Endometrium (tissue), 2 donors: ENCODE measurements around the gene CLDN7.
"Not testable (repeated sequence)": the region's sequence is repeated elsewhere in the genome, so short reads cannot be mapped to it uniquely, and the experiment has no call there.

Source experiments
- FAIRE-seq: peaks from 2 replicates; lab custom pipeline; 2012; peaks lifted over from hg19 to GRCh38; lab: Jason Lieb, UNC
- donor health status: control.
- donor health status: control.

Gene CLDN7

DNA sequence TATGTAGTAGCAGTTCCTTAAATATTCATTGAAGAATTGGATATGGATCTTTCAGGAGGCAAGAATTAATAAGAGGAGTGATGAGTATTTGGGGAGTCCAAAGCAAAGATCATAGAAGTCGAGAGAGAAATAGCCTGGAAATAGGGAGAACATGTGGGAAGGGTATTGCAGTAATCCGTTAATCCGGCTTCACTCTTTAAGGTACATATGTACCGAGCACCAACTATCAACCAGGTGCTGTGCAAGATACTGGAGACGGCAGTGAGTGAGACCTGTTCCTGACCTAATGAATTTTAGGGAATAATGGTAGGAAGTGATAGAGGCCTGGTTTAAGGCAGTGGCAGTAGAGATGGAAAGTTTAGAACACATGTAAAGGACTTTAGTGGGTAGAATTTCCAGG lies 9.2 kb downstream of the CLDN7 start:
- FAIRE-seq, result no peak

DNA sequence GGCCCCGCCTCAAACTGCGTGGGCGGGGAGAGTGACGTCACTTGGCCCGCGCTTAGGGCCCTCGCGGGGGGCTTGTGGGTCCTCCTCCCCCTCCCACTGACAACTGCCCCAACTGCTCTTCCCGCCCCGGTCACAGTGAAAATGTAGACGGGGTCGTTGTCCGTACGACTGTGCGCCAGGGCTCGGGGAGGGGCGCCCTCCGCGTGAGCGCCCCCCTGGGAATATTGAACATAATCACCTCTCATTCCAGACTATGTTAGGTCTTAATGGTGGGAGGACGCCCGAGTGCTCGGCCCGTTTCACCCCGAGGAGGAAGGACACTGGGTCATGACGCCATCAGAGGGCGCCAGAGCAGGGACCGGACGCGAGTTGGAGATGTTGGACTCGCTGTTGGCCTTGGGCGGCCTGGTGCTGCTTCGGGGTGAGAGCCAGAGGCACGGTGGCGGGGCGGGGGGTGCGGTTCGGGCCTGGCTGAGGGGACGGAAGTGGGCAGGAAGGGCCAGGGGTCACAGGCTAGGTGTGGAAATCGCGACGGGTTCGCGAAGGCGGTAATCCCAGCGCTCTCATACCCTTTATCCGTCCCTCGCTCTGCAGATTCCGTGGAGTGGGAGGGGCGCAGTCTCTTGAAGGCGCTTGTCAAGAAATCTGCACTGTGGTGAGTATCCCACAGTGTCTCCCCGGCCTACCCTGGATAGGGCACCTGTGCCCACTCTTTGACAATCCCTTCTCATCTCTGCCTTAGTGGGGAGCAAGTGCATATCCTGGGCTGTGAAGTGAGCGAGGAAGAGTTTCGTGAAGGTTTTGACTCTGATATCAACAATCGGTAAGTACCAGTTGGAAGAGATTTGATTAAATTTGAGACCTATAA lies 9.9 kb downstream of the CLDN7 start, which contains the start of gene ELP5:
ELP5 (plus strand) TSS at position 40 of the 868 bp plus-strand sequence; CDS start at position 376, 336 bp downstream.
- FAIRE-seq, result no peak

DNA sequence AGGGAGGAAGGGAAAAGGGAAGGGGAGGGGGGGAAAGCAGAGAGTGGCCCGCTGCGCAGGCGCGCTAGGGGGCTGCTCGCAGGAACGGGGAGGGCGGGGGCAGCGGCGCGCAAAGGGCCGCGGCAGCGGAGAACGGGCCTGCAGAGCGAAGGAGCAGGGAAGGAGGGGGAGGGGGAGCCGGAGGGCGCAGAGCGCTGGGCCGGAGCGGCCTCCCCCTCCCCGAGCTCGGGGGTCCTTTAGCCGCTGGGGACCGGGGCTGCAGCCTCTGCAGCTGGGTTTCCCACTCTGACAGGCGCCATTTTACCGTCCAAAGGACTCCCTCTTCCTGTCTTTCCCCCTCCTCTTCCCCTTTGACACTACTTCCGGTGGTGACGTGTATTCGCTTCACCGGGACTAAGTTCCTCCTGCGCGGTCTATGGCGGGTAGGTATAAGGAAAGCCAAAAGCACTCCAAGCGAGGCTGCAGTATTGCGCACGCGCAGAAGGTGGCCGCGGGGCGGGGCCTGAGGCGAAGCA lies 10.6 kb downstream of the CLDN7 start, which contains the start of gene CTDNEP1:
CTDNEP1 (minus strand) TSS at position 74 of the 515 bp plus-strand sequence. CDS start 438 bp downstream, outside the sequence.
- FAIRE-seq, result peak; percentile 97

DNA sequence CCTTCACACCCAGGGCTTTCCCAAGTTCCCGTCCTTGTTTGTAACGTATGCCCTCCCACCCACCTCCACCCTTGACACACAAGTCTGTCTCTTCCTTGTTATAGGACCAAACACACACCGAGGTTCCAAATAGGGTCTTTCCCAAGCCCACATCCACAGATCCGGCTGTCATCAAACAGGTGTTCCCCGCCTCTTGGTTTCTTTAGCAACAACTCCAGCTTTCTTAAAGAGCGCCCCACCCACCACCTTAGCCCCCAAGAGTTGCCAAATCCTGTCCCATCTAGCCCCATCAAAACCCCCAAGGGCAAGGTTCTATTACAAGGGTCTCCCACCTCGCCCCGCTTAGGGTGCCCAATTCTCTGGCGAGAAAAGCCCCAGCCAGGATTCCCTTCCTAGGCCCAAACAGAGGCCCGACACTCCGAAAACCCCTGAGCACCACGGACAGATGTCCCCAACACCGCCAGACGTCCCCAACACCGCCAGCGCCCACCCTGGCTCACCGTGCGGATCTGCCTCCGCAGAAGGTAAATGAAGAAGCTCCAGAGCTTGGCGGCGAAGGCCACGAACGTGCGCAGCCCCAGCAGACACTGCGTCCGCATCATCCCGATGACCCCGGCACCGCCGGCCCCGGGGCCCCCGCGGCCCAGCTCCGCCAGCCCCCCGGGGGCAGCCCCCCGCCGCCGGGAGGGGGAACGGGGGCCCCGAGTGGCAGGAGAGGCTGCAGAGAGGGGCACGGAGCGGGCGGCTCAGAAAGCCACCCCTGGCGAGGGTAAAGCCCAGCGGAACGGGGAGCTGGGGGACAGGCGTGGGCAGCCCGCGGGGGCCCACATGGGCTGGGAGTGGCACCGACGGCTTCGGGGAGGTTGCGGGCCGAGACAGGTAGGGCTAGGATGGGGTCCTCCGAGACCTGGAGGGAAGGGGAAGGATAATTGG lies 11.3 kb downstream of the CLDN7 start:
- no peak for FAIRE-seq

DNA sequence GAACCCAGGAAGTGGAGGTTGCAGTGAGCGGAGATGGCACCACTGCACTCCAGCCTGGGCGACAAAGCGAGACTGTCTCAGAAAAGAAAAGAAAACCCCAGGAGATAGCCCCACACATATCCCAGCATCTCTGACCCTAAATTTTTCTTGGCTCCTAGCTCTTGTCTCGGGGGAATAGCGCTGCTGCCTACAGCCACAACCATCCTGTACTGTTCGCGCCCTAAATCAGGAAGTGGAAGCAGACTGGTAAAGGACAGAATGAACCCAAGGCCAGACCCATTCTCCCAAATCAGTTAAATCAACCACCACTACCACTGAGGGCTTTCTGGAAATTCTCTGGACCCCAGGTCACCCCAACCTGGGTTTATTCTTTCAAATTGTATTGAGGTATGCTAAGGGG lies 12.4 kb downstream of the CLDN7 start:
- no peak for FAIRE-seq

DNA sequence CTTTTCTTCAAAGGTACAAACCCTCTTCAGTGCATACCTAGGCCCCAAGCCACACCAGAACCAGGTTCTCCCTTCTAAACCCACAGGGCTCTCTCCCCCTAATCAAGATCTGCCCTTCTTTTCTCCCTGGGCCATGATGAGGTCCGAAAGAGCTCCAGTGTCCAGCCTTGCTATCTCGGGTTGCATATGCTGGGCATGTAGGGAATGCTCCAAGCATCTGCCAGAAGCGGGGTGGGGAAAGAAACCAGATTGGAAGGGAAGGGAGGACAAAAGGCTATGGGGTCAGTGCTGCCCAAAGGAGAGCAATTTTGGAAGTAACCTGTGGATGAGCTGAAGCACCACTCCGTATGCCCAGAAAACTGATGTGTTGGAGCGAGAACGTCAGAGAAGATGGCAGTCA lies 13.1 kb downstream of the CLDN7 start:
- FAIRE-seq, result no peak

DNA sequence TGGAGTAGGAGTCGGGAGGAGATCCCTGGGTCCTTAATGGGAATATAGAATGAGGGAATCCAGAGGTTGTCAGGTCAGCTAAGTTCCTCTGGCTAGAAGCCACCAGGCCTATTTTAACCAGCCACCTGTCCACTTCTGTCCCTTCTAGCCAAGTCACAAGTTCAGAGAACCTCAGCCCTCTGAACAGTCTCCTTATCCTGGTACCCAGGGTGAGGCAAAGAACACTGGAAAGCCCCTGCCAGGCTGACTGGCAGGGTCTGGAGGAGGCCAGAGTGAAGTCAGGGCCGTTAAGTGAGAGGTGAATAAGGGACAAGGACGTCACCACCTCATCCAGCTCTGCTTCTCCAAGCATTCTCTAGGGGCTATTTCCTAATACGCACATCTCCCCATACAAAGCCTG lies 13.5 kb downstream of the CLDN7 start:
- no peak for FAIRE-seq

DNA sequence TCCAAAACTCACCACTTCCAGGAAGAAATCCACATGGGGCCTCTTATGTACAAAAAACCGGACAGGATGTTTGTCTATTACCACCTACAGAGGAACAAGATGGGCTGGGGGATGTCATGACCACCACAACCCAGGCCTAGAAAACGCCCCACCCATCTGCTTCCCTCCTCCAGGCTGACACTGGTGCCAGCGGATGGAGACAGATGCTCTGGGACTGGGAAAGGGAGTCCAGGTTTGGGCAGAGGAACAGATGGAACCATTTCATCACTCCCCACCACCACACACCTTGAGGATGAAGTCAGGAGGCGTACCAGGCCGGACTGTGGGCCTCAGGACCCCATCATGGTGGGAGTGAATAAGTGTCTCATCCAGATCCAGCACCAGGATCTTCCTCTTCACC lies 15.5 kb downstream of the CLDN7 start:
- no peak for FAIRE-seq

DNA sequence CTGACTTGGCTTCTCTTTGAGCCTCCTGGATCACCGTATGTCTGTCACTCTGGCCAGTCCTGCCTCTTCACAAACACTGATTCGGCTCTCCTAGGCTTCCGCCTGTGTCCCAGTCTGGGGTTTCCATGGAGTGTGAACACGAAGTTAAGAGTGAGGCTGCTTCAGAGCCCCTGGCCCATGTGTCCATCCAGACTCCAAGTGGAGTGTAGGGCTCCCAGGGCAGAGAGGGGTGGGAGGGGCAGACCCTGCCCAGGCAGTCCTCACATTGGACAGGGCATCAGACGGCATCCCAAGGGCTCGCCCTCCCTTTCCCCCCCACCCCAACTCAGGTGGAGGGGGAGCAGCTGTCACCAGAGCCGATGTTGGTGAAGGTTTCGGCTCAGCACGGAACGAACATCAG lies 18.4 kb downstream of the CLDN7 start:
- FAIRE-seq, result not testable (repeated sequence)

DNA sequence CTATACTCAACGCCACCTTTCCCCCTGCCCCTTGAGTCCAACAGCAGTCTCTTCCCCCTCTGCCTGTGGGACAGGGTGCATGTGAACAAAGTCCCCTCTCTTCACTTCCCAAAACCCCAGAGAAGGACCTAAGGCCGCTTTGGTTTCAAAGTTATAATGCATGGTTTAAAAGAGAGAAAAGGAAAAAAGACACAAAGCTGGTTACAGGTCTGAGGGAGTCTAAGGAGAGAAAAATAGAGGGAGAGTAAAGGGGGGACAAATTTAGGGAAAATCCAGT lies 18.9 kb downstream of the CLDN7 start:
- no peak for FAIRE-seq

DNA sequence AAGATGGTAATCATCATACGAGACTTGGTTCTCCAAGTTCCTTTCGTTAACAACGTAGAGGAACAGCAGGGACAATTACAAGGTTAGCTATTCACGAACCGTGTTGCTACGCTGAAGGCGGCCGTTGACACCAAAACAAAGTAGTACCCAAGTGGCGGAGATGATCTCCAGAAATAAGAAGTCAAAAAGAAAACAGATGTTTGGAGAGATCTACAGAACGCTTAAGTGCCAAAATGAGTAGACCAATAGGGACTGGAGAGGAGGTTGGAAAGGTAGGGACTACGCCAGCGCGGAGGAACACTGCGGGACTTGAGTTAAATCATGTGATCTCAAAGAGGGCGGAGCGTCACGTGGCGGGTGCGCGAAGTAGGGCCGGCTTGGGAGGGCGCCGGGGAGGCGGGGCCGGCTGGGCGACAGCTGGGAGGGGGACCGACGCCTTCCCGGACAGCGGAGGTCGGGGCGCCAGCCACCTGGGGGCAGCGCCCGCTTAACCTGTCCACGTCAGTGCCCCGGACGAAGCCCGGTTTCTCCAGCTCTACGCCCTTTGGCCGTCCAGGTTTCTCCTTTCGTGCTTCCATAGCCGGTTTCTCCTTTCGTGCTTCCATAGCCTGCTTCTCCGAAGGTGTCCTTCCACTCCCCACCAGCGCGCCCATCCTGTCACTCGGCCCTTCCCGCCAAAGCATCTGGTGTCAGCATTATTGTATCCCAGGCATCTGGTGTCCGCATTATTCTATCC lies 19.4 kb downstream of the CLDN7 start:
- FAIRE-seq, result peak; percentile 43

DNA sequence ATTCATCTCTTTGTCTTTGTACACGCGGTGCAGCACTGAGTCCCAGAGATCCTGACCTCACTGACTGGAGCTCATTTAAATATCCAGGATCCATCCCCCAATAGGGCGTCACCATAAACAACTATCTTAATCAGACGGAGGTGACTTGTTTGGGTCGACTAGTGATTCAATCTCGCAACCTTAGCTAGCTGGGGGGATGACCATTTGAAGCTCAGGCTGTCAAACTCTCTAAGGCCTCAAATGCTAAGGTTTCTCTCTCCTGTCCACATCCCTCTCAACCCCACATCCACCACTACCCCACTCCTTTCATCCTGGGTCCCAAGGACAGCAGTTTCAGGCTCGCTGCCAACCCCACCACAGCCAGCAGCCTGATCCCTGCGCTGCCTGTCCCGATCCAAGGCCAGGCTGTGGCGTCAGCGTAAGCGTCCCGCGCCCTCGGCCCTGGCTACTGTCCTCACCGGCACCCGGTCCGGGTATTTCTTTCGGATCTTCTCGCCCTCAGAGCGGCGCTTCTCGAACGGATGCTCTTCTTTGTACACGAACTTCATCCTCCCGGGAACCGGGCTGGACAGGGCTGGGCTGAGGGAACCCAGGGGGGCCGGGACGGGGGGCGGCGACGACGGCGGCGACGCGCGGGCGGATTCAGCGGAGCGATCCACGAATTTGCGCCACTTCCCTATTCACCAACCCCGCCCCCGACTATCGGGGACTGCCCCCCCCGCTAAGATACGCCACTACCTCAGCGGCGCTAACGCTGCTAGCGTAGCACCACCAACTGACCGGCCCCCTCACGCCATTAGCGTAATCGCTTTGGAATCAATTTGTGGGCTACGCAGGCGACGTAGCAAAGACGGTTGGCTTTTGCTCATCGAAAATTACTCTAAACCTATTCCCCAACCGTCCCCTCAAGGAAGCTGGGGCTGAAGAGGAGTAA lies 20.2 kb downstream of the CLDN7 start, which contains the start of gene GABARAP:
GABARAP (minus strand) TSS at position 667 of the 934 bp plus-strand sequence; CDS start at position 548, 119 bp downstream.
- peak; percentile 55 for FAIRE-seq

DNA sequence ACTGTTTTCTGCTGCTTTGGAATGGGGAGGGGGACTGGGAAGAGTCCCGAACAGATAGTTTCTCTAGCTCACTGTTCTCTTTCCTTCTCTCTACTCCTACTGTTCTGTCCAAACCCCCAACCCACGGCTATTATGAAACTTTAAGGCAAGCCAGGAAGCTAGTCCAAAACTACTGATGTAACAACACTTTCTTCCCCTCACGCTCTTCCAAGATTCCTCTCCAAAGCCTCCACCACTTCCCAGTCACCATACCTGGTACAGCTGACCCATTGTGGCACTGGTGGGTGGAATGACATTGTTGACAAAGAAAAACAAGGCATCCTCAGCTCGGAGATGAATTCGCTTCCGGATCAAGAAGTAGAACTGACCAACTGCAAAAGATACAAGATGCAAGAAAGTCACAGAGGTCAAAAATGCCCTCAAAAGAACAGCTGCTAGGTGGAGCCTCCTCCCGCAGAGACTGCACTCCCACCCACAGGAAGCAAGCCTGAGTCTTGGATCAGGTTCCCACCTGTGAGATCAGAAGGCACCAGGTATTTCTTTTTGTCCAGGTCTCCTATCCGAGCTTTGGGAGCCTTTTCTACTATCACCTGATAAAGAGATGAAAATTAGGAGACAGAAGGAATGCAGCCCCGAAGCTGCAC lies 21.1 kb downstream of the CLDN7 start:
- FAIRE-seq, result no peak

DNA sequence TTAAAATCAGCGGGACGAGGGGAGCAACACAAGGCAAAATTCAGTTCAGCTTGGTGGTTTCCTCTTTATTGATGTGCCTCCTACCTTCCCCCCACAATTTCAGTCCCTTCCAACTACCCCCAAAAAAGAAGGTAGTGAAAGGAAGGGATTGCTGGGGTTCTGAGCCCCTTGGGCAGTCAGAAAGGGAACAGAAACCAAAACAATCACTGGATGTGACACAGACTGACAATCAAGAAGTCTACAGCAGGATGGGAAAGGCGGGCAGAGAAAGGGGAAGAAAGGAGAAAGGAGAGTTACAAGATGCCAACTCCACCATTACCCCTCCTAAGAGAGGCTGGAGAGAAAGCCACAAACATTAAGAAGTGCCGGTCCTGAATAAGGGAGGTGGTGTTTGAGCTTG lies 21.9 kb downstream of the CLDN7 start:
- no peak for FAIRE-seq

DNA sequence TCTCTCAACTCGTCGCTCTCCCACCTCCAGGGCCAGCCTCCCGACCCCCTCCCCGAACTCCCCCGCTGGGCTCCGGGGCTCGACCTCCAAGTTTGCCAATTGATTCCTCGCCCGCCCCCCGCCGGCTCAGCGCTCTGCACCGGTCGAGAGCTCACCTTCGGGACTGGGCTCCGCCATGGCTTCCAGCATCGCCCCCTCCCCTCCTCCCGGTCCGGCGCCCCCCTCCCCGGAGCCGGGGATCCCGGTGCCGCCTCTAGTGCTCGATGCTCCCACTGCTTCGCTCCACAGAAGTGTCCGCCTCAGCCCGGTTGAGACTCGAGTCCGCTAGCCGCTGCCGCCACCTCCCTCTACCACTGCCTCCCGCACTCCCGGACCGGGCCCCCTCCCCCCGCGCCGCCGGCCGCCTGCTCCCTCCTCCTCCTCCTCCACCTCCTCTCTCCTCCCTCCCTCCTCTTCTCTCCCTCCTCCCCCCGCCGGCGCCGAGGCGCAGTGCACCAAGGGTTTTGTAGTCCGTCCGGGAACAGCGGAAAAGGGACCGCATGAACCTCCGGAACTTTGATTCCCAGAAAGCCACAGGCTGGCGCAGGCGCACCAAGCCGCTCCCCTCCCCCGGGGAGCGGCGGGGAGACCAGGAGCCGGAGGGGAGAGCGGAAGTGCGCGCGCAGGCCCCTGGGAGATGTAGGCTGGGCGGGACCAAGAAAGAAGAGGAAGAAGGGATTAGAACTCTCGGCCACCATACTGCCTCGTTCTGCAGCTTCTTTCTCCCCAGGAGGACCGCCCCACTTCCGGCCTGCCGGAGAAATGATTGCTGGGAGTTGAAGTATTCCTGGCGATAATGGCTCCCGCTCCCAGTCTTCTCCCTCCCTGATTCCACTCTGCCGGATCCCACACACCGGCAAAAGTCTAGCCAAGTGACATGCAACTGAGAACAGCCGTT lies 22.9 kb downstream of the CLDN7 start, which contains the start of gene PHF23:
PHF23 (minus strand) TSS at position 367 of the 937 bp plus-strand sequence; CDS start at position 189, 178 bp downstream.
- peak; percentile 96 for FAIRE-seq

DNA sequence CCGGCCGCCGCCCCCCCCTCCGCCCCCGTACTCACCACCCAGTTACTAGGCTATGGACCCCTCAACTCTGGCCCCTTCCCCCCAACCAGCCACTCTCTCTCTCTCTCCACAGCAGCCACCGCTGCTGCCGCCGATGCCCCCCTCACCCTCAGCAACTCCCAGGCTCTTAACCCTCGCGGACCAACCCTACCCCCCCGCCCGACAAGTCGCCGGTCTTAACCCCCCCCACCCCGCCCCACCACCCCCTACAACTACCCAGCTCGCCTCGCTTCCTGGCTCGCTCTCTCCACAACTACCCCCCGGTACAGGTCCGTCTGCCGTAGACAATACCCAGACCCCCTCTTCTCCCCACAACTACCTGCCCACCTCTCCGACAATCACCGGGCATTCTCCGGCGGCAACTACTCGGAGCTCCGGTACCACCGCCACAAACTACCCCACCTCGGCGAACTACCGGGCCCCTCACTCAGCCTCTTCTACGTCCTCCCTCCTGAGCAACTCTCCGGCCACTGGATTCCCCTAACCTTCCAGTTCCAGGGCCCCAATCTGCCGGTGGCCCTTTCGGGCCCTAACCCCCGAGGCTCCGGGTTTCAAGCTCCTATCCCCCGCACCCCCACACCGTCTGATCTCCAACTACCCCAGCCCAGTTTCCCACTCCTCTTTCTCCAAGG lies 23.7 kb downstream of the CLDN7 start:
- no peak for FAIRE-seq

DNA sequence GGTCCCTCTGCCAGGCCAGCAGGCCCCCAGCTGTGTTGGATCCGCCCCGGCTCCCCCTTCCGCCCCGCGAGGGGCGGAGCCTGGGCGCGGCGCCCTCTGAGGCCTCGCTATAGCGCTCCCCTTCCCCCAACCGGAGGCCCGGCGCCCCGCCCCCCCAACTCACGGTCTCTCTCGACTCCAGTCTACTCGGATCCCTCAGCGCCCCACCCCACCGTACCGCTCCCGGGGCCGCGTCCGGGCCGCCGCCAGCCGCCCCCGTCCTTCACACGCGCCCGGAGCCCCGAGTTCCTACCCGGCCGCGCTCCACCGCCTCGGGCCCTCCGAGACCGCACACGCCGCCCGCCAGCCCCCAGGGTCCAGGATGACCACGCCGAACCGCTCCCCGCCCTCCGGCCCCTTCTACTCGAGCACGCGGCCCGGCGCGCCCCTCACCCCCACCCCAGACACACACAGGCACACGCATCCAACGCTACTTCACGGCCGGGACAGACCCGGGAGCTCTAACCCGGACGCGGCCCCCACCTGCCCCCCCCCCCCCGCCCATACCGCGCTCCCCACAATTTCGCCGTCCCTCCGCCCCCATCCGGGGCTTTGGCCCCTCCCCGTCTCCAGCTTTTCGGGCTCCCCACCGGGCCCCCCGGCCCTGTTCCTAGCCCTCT lies 24.4 kb downstream of the CLDN7 start:
- no peak for FAIRE-seq

DNA sequence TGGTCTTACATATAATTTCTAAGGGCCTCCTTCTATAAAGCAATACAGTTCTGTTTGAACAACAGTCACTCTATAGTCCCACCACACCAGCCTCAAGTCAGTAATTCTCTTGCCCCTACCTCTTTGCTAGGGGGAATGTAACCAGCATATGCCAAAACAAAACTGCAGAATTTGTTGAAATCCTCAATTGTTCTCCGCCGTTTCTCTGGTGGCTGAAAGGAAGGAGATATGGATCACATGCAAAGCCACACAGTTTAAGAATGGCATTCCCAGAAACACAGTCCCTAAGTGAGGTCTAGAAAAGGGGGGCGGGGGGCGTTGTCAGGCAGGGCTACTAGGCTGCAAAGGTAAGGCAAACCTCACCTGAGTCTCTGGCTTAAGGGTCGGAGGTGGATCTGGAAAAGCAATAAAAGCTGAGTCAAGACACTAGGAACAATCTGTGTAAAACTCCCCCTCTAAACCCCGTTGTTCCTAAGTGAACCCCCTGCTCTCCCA lies 25.0 kb downstream of the CLDN7 start:
- FAIRE-seq, result no peak
